ENCODE results near the gene ZRANB1. TPM values are rescaled to one million over a fixed set of nuclear protein-coding genes. Genes with fewer than 3 reads are reported as not detected.

ZRANB1 gene
- total RNA-seq: 24.7 TPM

DNA sequence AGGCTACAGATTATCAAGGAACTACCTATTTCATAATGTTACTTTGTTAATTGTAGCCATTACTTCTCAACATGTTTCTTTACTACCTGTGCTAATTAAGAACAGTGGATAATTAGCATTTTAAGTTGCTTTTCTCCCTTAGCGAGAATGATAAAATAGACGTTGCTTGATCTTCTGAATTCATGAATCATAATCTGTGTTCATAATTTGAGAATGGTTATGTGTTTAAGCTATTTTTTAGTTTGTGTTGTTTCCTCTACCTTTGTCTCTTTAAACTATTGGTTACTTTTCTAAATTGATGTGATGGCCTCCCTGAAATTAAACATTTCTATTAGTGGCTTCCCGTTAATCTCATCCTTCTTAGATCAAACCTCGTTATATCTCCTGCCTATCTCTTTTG lies at the start of gene ZRANB1:
Gene ZRANB1, plus strand, starts transcription at position 301 of the 400 bp plus-strand sequence. CDS start 371 bp downstream, outside the sequence.
- Histone ChIP-seq H3K36me3 (no peaks in the 10 kb centered on the region), H3K27me3 (no peaks in the 10 kb centered on the region), H3K9me3 (no peaks in the 10 kb centered on the region), H3K4me1 (peaks cover 0 to 29% of the 10 kb centered on the region in 2 donors), H3K4me3 (peak within 1 kb of the TSS in 1 of 2 donors; percentile 4), H3K27ac (no peak within 1 kb of the TSS)
- TF ChIP-seq, protein P1, sequence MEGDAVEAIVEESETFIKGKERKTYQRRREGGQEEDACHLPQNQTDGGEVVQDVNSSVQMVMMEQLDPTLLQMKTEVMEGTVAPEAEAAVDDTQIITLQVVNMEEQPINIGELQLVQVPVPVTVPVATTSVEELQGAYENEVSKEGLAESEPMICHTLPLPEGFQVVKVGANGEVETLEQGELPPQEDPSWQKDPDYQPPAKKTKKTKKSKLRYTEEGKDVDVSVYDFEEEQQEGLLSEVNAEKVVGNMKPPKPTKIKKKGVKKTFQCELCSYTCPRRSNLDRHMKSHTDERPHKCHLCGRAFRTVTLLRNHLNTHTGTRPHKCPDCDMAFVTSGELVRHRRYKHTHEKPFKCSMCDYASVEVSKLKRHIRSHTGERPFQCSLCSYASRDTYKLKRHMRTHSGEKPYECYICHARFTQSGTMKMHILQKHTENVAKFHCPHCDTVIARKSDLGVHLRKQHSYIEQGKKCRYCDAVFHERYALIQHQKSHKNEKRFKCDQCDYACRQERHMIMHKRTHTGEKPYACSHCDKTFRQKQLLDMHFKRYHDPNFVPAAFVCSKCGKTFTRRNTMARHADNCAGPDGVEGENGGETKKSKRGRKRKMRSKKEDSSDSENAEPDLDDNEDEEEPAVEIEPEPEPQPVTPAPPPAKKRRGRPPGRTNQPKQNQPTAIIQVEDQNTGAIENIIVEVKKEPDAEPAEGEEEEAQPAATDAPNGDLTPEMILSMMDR (IDR thresholded peaks at IDR 0.05): no peak
- intact Hi-C loops (cut with DNase I): no loop called here
- no peak for DNase-seq (ENCODE audit: low spot score in 2 of 2)

DNA sequence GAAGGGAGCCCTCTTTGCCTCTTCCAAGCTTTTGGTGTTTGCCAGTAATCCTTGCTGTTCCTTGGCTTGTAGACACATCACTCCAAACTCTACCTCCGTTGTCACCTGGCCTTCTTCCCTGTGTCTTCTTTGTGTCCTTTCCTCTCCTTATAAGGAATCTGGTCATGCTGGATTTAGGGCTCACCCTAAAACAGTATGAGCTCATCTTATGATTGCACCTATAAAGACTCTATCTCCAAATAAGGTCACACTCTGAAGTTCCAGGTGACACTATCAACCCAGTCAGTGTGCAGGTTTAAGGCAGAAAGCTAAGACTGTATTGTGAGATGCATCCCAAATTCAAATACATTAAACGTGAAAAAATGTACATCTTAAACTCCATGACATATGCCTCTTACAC lies 49.0 kb upstream of the ZRANB1 start:
- intact Hi-C loops (cut with DNase I): no loop called here
- Histone ChIP-seq H3K4me1 (no peaks in the 10 kb centered on the region), H3K9me3 (no peaks in the 10 kb centered on the region), H3K27ac (no peak overlapping the region), H3K4me3 (no peak overlapping the region), H3K36me3 (no peaks in the 10 kb centered on the region), H3K27me3 (no peaks in the 10 kb centered on the region)
- TF ChIP-seq, protein P1 (IDR thresholded peaks at IDR 0.05): no peak
- DNase-seq (ENCODE audit: low spot score in 2 of 2): no peak

DNA sequence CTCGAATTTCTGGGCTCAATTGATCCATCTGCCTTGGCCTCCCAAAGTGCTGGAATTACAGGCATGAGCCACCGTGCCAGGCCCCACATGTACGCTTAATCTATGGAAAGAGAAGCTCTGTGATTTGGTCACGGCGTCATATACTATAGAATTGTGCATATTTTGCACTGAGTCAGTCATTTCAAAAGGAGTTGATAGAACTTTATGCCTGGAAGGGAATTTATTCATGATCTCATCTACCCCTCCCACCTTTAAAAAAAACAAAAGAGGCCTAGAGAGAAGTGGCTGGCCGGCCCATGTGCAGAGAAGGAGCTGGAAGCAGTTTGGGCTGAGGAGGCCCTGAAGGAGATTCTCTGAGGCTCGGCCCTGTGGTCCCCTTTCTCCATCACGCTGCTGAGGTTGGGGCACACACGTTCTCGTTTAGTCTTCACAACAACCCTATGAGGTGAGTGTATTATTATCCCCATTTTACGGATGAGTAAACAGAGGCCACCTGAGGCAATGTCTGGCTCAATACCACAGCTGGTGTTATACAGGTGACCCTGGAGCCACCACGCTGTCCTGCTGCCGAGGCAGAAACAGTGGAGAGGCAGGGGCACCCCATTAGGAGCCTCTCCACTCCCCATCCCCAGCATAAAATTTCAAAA lies 47.2 kb upstream of the ZRANB1 start:
- Histone ChIP-seq H3K4me1 (no peaks in the 10 kb centered on the region), H3K36me3 (no peaks in the 10 kb centered on the region), H3K27ac (no peak overlapping the region), H3K27me3 (no peaks in the 10 kb centered on the region), H3K4me3 (no peak overlapping the region), H3K9me3 (no peaks in the 10 kb centered on the region)
- intact Hi-C loops (cut with DNase I): no loop called here
- TF ChIP-seq, protein P1 (IDR thresholded peaks at IDR 0.05): no peak
- DNase-seq (ENCODE audit: low spot score in 2 of 2): no peak

DNA sequence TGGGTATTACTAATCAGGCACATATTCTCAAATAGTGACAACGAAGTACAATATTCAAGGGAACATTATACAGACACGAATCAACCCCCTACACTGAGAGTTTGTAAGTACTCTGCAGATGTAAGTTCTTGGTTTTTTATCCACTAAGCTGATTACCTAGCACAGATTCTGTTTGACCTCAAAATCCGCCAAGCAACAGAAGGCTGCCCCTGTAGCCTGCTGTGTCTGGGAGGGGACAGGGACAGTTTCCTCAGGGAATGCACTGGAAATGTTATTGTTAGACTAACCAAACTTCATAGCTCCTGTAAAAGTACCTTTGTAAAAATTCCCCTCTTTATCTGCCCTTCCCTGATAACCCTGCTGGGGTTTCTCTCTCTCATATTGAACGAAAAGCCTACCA lies 45.2 kb upstream of the ZRANB1 start:
- Histone ChIP-seq H3K4me3 (no peak overlapping the region), H3K4me1 (no peaks in the 10 kb centered on the region), H3K36me3 (no peaks in the 10 kb centered on the region), H3K27me3 (no peaks in the 10 kb centered on the region), H3K9me3 (no peaks in the 10 kb centered on the region), H3K27ac (no peak overlapping the region)
- TF ChIP-seq, protein P1 (IDR thresholded peaks at IDR 0.05): no peak
- DNase-seq (ENCODE audit: low spot score in 2 of 2): no peak
- intact Hi-C loops (cut with DNase I): no loop called here

DNA sequence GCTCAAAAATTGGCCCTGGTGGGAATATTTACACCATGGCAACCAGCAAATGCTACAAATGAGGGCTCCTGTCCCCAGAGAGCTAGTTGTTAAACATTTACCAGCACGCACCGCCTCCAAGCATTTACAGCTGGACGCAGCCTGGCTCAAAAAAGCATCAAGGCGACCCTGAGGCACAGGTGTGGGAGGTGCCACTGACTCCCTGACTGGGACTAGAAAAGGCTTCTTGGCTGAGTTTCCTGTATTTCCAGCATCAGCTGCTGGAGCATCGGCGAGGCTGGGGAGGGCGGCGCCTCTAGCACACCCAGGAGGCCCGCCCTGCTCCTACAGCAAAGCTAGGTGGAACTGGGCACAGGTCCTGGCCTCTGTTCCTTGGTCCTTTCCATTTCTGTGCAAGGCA lies 43.5 kb upstream of the ZRANB1 start:
- H3K9me3 ChIP-seq: no peaks in the 10 kb centered on the region
- H3K27me3 ChIP-seq: no peaks in the 10 kb centered on the region
- peaks cover 0 to 3% of the 10 kb centered on the region in 2 donors for H3K4me1 ChIP-seq
- no peaks in the 10 kb centered on the region for H3K36me3 ChIP-seq
- intact Hi-C loops (cut with DNase I): no loop called here
- TF ChIP-seq, protein P1 (IDR thresholded peaks at IDR 0.05): no peak
- no peak overlapping the region for H3K4me3 ChIP-seq
- no peak overlapping the region for H3K27ac ChIP-seq
- DNase-seq (ENCODE audit: low spot score in 2 of 2): no peak

DNA sequence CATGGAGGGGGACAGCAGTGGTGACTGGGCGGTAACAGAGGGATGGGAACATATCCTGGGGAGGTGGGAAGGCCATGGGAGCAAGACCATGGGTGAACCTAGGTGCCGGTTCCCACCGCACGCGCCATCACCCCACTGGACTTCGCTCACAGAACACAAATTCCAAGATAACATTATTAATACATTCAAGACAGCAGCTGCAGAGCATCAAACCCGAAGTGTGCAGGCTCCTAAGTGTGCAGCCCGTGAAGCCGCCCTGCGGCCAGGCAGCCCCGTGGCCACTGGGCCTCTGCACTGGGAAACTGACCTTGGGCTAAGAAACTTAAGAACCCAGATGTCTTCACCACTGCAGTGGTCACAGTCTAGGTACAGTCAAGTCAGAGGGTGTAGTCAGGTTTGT lies 42.8 kb upstream of the ZRANB1 start:
- TF ChIP-seq, protein P1 (IDR thresholded peaks at IDR 0.05): no peak
- Histone ChIP-seq H3K4me1 (peaks cover 0 to 3% of the 10 kb centered on the region in 2 donors), H3K4me3 (no peak overlapping the region), H3K27ac (no peak overlapping the region), H3K36me3 (no peaks in the 10 kb centered on the region), H3K9me3 (no peaks in the 10 kb centered on the region), H3K27me3 (no peaks in the 10 kb centered on the region)
- intact Hi-C loops (cut with DNase I): no loop called here
- no peak for DNase-seq (ENCODE audit: low spot score in 2 of 2)

Data from ascending aorta (tissue), 2 donors.